Activated T-helper 9 cell treated with anti-CD3 and anti-CD28 coated beads, Interleukin-2, amount 50 U/mL, for 16 hours (primary cell): Measurements from ENCODE around the gene MEX3C.

Source experiments
- DNase-seq: peaks from one replicate; pipeline ENCODE4 v3.0.0-alpha.2; 2020; ENCODE audit warnings: low read depth

The MEX3C gene

GRCh38 chr18:51197661-51198424, at the start of gene MEX3C:
MEX3C (minus strand) TSS chr18:51197681; CDS start chr18:51197320, 361 bp downstream.
- DNase-seq, result peak; percentile 99

DNA sequence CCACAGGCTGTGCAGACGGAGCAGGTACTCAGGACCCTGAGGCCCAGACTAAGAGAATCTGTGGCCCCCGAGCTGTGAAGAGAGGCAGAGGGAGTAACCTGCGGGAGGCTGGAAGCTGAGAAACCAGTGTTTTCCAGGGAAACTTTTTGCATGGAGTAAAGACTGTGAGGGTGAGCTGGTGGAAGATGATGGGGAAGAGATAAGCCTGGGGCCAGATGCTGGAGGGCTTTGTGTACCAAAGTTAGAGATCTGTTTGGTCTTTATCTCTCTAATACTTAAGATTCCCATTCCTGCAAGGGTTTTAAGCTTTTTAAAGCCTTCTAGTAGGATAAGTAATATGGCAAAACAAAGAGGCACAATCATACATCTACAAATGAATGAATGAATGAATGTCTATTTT, 43.7 kb upstream of the MEX3C start:
- DNase-seq, result no peak

GRCh38 chr18:51236225-51236624, 38.7 kb upstream of the MEX3C start:
- DNase-seq, result no peak

GRCh38 chr18:51235009-51235789, 37.7 kb upstream of the MEX3C start:
- peak; percentile 2 for DNase-seq

GRCh38 chr18:51234117-51235008, 36.9 kb upstream of the MEX3C start:
- no peak for DNase-seq

DNA sequence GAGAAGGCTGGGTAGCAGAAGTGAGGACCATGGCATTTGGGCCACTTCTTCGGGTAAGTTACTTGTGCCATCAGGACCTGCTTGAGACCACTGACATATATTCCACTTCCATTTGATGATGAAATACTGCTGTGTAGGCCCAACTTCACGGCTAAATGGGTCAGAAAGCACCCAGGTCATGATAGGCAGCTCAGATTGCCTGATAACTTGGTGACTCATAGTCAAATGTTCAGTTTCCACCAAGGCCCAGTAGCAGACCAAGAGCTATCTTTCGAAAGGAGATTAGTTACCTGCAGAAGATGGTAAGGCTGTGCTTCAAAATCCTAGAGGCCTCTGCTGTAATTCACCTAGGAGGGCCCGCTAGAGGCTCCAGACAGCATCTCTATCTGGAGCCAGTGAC, 31.8 kb upstream of the MEX3C start:
- DNase-seq, result no peak

- DNase-seq, result no peak
These were observed 30.2 kb upstream of the MEX3C start for GRCh38 chr18:51227660-51228059.

GRCh38 chr18:51226587-51227350, 29.3 kb upstream of the MEX3C start:
- no peak for DNase-seq

DNA sequence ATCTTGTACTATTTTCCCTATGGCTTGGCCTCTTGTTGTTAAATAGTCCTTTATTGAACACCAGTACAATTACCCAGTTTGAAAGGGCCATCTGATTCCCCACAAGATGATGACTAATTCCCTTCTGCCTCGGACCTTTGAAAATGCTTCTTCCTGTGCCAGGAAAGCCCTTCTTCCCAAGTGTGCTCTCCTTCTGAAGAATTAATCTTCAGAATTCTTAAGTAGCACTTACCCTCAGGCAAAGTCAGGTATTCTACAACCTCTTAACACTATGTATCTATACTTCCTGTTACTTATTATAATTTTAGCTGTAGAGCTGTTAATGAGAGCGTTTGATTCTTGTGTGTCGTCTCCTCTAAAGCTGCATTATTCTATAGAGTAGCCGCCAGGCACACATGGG, 28.6 kb upstream of the MEX3C start:
- DNase-seq, result no peak

GRCh38 chr18:51212606-51213005, 15.1 kb upstream of the MEX3C start:
- DNase-seq, result no peak

DNA sequence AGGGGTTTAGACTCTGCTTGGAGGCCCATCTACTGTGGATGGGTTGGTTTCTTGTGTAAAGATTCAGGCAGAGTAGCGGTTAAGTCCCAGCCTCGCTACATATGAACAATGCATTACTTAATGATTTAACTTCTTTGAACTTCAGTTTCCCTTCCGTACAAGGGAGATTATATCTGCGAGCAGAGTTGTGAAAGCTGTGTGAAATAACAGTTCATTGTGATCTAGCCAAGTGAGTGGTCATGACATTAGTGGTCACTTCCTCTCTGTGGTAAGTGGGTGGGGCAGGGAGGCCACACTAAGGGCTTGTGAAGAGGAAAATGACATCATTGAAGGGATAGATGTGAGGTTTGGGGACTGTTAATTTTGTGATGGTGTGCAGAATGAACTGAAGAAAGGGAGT, 14.1 kb upstream of the MEX3C start:
- no peak for DNase-seq

- no peak for DNase-seq
These were observed 445 bp downstream of the MEX3C start for GRCh38 chr18:51196811-51197660.

DNA sequence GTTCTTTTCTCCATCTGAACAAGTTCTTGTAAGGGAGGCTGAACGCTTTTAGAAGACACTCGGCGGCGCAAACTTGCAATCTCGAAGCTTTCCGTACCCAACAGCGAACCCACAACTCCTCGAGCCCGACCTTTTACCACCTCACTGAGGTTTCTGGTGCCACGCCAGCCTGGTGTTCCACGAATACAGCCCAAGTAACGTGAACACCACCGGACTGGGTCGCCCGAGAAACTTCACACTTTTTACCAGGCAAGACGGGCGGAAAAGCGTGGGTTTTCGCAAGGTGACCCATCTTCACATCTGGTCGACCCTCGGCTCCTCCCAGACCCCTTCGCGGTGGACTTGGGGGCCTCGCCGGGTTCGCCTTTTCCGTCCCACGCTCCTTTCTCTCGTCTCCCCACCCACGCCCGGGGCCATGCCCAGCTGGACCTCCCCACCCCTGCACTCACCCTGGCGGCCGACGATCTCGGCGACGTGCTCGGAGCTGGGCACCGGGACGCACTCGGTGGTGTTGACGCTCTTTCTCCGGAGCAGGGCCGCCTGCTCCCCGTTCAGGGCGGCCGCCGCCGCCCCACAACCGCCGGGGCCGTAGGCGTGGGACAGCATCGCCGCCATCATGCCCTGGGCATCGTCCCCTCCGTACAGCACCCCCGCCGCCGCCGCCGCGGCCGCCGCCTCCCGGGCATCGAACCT, 1.2 kb downstream of the MEX3C start:
- peak; percentile 40 for DNase-seq

DNA sequence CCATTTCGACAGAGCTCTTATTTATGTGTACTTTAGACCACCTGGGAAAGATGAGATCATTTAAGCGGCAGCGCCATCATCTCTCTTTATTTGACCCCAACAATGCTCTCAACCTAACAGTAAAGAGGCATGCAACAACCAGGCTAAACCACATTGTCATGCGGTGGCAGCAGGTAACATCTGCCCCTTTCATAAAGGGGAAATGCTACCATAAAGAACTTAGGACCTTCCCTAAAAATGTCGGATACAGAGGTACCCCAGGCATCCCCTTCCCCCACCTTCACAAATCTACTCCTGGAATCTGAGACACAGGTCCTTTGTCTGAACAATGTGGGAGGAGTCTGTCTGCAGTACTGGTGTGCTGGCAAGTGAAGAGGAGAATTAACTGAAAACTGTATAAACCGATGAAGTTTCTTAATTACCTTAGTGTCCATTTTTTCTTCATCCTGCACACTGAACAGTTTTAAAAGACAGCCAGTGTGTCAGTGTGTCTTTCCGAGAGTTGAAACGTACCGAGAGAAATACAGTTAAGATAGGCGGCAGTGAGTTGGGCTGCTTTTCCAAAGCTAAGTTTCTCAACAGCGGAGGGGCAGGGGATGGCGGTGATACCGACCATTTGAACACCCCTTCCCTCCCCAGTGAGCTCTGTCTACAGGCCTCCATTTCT, 1.9 kb downstream of the MEX3C start:
- no peak for DNase-seq

DNA sequence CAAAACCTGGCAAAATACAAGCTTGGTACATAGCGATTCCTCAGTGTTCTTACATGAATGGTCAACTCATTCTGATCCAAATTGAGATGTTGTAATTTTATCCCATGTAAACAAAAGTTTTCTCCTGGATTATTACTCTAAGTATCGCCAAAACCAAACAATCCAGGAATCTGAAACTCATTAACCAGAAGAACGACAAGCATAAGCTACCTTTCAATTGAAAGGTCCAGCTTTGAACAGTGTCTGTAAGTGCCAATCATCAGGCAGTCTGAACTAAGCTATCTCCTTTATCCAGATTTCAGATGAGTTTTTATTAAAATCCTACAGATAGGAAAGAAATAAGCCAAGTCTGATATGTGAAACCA, 2.4 kb downstream of the MEX3C start:
- DNase-seq, result no peak

GRCh38 chr18:51194604-51195003, 2.9 kb downstream of the MEX3C start:
- no peak for DNase-seq

- DNase-seq, result no peak
These were observed 3.7 kb downstream of the MEX3C start for GRCh38 chr18:51193621-51194287.

GRCh38 chr18:51192696-51193095, 4.8 kb downstream of the MEX3C start:
- no peak for DNase-seq

GRCh38 chr18:51192026-51192425, 5.5 kb downstream of the MEX3C start:
- no peak for DNase-seq
